AG20443 (cell line): ENCODE measurements around the gene TRAP1.
A peak's percentile ranks its signal among the peaks of the same experiment; 100 is the strongest.
"Not testable (repeated sequence)": the region's sequence is repeated elsewhere in the genome, so short reads cannot be mapped to it uniquely, and the experiment has no call there.

Experiments used
- DNase-seq: peaks from one replicate; pipeline ENCODE4 v3.0.0; 2012; ENCODE audit warnings: low spot score, mixed read lengths

TRAP1 gene

DNA sequence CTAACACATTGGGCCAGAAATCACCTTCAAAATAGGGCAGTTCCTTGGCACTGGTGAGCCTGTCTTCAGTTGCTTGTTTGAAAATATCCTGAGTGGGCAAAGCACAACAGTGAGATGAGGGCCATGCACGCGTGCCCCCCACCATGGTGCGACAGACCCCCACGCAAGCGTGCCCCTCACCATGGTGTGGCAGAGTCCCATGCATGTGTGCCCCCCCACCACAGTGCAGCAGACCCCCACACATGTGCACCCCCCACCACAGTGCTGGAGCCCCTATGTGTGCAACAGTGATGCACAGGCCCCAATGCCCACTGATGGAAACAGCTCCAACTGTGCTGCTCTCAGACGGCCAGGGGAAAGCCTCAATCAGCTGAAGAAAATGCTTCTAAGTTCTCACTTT, 18.8 kb upstream of the TRAP1 start:
- DNase-seq: no peak

DNA sequence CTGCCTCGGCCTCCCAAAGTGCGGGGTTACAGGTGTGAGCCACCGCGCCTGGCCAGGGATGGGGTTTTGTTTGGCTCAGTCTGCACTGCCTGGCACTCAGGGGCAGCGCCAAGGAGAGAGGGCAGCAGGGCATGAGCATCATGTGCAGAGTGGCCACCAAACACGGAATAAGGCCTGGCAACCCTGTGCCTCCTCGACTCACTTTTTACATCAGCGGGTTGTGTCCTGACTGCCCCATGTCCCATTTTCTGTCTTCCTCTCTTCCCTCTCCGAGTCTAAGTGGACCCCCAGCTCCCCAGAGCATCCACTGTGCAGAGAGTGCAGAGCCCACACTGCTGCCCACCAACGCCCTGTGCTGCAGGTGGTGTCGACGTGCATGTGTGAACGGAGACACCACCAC, 18.2 kb upstream of the TRAP1 start:
- DNase-seq: no peak

DNA sequence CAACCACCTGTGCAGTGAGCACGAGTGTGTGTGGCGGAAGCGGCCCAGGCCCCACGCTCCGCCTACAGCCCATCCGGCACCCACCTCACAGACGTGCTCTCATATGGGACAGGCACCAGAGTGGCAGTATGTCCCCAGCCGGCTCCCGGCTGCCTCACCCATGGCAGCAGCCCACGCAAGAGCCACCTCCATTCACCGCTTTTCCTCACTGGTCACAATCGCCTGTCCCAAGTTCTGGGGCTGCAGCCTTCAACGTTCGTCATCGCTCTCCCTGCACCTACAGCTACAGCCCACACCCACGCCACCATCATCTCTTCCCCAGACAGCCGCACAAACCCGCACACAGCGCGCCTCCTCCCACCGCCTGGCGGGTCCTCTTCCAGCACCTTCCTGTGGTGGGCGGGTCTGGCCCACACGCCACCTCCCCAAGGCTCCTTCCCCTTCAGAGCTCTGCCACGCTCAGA, 17.5 kb upstream of the TRAP1 start:
- no peak for DNase-seq

DNA sequence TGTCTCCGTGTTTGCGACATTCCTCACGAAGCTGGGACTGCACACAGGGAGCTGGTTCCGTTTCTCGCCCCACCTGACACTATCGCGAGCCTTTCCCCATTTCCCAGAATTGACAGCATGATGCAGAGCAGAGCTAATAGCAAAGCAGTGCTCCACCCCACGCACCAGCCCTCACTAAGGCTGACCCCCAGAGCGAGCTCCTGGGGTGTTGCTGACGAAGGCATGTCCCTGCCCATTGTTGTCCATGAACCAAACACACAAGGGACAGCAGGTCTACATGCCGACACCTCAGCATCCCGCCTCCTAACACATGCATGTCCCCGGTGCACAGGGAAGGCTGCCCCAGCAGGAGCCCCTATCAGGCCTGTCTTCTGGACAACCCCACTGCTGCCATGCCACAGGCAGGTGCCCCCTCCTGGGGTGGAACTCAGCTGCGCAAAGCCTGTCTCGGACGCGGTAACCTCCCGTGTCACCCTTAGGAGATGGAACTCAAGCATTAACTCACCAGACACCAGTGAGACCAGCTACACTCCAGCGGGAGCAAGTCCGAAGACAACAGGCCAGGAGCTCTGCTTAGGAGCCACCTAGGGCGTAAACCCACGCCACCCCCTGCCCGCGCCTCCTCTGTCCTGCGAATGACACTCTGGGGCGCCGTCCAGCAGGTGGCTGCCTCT, 16.9 kb upstream of the TRAP1 start:
- DNase-seq: no peak

DNA sequence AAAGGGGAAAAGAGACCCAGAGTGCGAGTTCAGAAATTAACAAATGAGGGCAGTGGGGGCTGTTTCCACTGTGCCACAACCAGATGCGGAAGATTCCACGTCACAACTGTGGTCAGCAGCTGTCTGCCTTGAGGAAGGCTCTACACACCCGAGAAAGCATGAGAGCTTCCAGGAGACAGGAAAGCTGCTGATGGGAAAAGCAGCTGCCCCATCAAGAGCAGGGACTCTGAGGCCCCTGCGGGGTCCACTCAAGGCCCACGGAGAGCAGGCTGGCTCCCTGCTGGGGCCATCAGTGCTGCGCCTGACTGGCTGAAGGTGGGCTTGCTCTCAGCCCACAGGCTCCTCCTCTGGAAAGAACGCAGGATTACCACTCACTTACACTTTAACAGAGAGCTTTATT, 14.8 kb upstream of the TRAP1 start:
- no peak for DNase-seq

DNA sequence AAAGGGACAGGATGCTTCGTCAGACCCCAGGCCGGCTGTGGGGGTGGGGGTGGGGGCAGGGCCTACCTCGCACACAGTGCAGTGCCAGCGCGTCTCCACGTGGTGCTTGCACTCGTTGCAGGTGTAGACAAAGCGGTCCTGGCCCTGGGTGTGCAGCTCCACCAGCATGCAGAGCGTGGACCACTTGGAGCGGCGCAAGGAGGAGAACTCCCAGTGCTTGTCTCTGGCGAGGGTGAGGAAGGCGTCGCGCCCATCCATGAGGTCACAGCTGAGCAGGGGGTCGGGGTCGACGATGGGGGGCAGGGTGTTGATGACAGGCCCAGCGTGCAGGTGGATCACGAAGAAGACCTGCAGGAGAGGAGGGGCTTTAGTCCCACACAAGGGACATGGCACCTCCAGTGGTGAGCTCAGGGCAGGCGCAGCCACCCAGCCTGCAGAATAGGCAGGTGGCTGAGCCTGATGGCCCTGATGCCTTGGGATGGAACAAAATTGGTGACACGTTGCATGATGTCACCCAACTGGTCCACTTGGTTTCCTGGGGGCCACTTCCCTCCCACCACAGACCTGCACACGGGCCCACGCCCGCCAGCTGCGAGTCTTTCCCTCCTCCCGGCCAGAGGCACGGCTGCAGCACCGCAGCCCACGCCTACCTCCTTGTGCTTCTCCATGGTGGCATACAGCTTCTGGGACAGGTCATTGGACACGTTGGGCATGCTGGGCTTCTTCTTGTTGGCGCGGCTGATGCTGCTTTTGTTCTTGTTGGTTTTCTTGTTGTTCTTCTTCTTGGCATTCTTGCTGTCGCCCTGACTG, 14.0 kb upstream of the TRAP1 start:
- no peak for DNase-seq

DNA sequence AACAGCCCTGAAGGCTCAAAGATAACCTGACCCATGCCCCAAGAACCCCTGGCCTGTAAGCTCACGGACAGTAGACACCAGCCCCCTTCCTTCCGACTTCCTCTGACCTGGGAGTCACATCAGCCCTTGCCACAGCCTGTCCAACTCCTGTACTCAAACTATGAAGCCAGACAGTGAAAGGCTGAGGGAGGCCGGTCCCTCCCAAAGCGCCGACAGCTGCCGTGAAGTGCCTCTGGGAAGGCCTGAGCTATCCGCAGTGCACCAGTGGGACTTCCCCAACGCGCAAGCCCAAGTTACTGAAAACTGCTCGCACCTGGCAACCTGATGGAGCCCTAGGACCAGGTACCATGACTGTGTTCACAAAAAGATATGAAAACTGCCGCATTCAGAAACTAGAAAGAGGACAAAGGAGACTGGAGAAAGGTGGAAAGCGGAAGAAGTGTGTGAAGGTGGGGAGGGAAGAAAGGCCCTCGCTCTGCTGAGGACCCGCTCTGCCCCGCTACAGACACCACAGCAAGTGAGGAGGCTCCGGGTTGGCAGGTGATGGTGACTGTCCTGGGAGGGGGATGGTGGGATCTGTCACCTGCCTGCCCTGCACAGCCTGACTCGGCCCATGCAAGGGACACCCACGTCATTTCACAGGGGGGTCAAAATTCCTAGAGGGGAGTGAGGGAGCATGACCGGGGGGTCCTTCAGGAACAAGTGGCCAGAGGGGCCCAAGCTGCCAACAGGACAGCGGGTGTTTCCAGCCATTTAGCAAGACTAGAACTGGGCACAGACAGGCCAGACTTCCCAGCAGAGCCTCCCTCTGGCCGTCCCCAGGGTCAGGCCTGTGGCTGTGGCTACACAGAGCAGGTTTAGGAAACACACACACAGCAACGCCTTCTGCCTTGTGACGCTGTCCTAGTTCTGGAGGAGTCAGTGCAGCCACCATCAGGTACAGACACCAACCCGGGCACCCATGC, 13.1 kb upstream of the TRAP1 start:
- no peak for DNase-seq

DNA sequence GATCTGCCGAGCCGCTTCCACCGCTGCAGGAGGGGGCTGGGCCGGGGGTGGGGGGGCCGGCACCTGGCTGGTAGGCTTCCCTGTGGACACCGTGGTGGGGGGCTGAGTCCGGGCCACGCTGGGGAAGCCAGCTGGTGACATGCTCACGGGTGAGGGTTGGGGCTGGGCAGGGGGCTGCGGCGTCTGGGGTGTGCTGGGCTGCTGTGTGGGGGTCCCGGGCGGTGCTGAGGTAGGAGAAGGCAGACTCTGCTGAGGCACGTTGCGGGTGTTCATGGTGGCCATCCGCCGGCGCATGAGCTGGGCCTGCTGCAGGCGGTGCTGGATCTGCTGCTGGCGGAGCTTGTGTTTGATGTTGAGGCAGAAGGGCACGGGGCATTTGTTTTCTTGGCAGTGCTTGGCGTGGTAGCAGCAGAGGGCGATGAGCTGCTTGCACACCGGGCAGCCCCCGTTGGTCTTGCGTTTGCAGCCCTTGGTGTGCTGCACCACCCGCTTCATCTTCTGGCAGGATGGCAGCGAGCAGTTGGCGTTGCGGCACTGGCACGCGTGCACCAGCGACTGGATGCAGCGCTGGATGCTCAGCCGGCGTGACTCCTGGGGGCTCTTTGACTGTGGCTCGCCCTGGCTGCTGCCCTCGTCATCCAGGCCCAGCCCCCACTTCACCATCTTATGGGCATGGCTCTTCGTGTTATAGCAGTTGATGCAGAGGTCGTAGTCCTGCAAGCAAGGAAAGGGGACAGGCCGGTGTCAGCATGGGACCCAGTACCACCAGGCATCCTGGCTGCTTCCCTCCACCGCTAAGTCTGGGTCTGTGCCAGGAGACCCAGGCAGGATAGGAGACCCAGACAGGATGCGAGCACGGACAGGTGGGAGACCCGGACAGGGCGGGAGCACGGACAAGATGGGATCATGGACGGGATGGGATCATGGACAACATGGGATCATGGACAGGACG, 12.1 kb upstream of the TRAP1 start:
- DNase-seq: no peak

DNA sequence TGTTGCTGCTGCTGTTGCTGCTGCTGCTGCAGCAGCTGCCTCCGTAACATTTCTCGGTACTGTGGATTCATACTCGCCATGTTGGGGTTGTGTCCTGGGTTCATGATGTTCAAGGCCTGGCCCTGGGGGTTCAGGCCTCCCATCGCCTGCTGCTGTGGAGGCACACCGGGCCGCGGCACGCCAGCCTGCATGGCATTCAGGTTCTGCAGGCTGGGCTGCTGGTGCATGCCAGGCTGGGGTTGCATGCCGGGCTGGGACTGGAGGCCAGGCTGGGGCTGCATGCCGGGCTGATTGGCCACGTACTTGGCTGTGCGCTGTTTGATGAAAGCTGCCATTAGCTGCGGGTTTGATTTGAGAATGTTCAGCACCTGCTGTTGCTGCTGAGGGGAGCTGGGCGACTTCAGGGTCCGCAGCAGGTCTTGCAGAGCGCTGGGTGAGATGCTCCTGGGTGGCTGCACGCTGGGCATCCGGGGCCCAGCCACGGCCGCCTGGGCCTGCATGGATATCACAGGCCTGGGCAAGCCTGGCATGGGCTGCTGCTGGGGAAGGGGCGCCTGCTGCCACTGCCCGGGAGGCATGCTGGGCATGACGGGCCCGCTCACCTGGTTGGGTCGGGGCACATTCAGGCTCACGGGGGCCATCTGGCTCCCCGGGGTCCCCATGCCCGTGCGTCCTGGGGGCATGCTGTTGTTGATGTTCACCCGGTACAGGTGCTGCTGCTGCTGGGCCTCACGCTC, 11.3 kb upstream of the TRAP1 start:
- no peak for DNase-seq

DNA sequence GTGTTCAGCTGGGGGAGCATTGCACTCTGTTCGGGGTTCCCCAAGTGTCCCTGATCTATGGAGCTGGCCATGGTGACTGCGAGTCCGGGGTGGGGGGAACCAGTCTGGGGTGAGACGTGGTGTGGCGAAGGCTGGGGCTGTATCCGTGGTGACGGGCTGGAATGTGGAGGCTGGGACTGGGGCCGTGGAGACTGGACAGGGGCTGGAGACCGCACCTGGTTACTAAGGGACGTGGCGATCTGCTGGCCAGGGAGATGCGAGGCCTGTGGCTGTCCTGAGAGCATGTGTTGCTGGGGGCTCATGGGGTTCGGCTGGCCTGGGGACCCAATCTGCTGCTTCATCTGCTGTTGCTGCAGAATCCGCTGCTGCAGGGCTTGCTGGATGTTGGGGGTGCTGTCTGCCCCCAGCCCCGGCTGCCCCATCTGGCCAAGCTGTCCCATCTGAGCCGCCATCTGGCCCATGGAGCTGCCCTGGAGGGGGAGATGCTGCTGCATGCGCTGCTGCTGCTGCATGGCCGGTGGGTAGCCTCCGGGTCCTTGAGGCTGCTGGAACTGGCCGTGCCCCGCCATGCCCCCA, 10.6 kb upstream of the TRAP1 start:
- DNase-seq: no peak

DNA sequence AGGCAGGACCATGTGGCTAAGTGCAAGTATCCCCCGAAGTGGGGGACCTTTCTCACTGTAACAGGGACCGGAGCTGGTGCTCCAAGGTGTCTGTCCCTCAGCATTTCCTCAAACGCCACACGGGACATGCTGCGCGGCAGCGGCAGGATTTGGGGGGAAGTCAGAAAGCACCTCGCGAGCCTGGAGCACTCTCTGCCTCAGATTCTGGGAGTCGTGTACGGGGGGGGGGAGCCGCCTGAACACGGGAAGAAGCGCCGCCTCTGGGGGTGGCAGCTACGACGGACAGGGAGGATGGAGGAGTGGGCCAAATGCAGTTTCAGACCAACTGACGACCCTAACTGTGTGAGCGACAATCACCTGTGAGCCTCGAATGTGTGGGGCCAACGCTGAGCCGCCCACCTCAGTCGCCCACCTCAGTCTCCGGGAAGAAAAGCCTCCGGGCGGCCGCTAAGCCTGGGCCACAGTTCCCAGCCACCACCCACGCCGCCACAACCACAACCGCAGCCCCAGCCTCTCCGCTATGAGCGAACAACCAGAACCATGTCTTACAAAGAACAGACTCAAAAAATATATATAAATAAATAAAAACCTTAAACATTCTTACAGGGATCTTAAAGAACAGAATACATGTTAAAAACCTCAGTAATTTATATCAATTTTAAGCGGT, 8.8 kb upstream of the TRAP1 start:
- no peak for DNase-seq

DNA sequence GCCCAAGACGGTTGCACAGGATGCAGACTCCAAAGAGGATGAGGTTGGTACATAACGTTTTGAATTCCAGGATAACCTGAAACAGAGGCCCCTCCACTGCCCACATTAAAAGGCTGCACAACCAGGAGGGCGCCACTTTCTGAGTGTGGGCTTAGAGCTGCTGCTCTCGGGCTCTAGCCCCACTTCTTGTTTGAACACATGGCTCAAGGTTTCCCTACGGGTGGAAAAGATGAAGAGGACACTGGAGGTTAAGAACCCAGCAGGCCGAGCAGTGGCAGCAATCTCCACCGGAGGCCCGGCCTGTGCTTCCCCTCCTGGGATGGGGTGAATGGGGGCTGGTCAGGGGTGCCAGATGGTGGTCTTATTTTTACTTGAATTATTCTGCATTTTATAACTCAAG, 8.0 kb upstream of the TRAP1 start:
- DNase-seq: no peak

DNA sequence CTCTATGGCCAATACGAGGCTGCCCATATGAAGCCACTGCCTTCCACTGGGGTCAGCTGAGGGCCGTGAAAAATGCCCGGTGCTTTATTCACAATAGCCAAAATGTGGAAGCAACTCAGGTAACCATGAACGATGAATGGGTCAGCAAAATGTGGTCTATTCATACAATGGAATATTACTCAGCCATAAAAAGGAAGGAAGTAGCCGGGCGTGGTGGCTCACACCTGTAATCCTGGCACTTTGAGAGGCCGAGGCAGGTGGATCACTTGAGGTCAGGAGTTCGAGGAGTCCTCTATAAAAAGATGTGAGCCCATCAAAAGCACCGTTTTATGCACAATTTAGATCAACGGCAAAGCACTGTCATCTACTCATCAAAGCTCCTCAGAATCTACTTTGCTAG, 5.2 kb upstream of the TRAP1 start:
- DNase-seq: no peak

DNA sequence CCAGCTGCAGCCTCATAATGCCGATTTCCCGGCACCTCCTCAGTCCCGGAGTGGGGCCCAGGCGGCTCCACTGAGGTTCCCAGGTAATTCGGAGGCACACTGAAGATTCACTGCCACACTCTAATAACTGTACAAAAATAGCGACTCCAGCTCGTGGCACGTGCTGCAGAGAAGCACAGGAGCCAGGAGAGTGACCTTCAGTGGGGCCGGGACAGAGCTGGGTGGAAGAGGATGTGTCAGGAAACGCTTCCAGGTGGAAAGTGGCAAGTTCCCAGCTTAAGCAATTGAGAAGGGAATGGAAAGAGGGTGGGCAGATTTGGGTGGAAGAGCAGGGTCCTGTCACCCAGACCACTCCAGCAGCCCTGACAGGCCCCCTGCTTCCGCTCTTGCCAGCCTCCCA, 3.1 kb upstream of the TRAP1 start:
- no peak for DNase-seq

DNA sequence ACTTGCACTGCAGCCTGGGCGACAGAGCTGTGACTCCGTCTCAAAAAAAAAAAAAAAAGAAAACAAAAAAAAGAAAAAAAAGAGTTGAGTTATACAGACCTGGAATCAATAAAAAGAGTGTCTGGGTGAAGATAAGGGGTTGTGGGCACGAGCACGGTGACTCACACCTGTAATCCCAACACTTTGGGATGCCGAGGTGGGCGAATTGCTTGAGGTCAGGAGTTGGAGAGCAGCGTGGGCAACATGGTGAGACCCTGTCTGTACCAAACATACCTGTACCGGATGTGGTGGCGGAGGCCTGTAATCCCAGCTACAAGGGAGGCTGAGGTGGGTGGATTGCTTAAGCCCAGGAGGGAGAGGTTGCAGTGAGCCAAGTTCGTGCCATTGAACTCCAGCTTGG, 1.3 kb upstream of the TRAP1 start:
- DNase-seq: no peak

DNA sequence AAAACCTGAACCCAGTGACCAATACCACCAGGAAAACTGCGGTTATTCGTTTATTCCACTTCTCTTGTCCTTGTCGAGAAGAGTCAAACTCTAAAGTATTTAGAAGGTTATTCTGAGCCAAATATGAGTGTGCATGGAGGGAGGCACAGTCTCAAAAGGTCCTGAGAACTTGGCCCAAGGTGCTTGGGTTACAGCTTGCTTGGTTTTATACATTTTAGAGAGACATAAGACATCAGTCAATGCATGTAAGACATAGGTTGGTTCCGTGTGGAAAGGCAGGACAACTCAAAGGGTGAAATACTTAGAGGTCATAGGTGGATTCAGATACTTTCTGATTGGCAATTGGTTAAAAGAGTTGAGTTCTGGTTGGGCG, 681 bp upstream of the TRAP1 start:
- no peak for DNase-seq

DNA sequence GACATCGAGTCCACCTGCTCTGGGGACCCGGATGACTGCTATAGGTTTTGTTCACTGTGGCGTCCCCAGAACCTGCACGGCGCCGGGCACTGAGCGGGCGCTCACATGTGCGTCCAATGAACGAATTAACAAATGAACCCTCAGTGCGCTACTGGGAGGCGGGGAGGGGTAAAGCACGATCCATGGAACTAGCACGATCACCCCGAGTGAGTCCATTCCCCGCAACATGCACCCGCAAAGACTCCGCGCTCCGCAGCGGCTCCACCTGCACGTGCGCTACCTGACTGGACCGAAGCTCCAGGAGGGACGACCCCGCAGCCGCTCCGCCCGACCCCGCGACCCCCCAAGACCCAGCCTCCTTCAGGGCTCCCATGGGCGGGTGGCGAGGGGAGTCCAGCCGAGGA, 491 bp downstream of the TRAP1 start:
- peak; percentile 51 for DNase-seq

DNA sequence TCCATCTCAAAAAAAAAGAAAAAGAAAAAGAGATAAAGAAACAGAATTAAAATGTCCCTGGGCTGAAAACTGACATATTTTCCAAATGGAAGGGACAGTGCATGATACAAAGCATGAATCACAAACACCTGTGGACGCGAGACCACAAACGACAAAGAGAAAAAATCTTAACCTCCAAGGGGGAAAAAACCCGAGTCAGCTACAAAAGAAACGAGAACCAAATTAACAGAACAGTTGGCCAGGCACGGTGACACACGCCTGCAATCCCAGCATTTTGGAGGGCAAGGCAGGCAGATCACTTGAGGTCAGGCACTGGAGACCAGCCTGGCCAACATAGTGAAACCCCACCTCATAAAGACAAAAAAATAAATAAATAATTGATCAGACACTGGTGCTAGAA, 1.9 kb downstream of the TRAP1 start:
- DNase-seq: no peak

DNA sequence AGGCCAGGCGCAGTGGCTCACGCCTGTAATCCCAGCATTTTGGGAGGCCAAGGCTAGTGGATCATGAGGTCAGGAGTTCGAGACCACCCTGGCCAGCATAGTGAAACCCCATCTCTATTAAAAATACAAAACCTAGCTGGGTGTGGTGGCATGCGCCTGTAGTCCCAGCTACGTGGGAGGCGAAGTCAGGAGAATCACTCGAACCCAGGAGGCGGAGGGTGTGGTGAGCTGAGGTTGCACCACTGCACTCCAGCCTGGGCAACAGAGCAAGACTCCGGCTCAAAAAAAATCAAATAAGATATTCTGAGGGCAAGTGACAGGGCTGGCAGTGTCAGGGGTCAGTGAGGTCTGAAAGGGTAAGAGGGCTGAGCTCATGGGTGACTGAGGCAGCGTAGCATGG, 2.9 kb downstream of the TRAP1 start:
- not testable (repeated sequence) for DNase-seq
